Hair follicular keratinocyte (primary cell): ENCODE results near the gene TTC5. TPM values are rescaled to one million over a fixed set of nuclear protein-coding genes. Genes with fewer than 3 reads are reported as not detected.

ENCODE experiments used
- total RNA-seq: library from RNA; depleted of rRNA; stranded (reverse); fragments of >200 nt; gene quantifications from 2 replicates; pipeline ENCODE4 v1.2.3, GENCODE V29; 2015

Gene TTC5
- total RNA-seq, result 8.6 and 11.2 TPM in 2 replicates

GRCh38 chr14:20305265-20306078 is at the start of gene TTC5:
Gene TTC5, minus strand, starts transcription at chr14:20305951. Its CDS starts 14 bp downstream, at chr14:20305937.

GRCh38 chr14:20343092-20343861 is 37.5 kb upstream of the TTC5 start, which contains the start of gene PARP2:
Gene PARP2, plus strand, starts transcription at chr14:20343635. Its CDS starts 7 bp downstream, at chr14:20343642.

GRCh38 chr14:20332788-20333493 is 27.2 kb upstream of the TTC5 start, which contains the start of gene CCNB1IP1:
Gene CCNB1IP1, minus strand, starts transcription at chr14:20333279. Its CDS starts 16,756 bp downstream, at chr14:20316523.

Other genes starting within 250 kb of the TTC5 start
- not detected in 2 replicates for gene OR4L1, start 245.9 kb downstream of the TTC5 start, total RNA-seq
- gene OR4K17, start 195.2 kb downstream of the TTC5 start, total RNA-seq, result not detected in 2 replicates
- not detected in 2 replicates for gene OR4N5, start 167.1 kb downstream of the TTC5 start, total RNA-seq
- gene OR11G2, start 115.1 kb downstream of the TTC5 start, total RNA-seq, result not detected in 2 replicates
- not detected in 2 replicates for gene OR11H6, start 82.2 kb downstream of the TTC5 start, total RNA-seq
- not detected in 2 replicates for gene OR11H7, start 77.0 kb downstream of the TTC5 start, total RNA-seq
- not detected in 2 replicates for gene OR11H4, start 66.7 kb downstream of the TTC5 start, total RNA-seq
- 63.8 and 83.6 TPM in 2 replicates for gene CCNB1IP1, start 27.3 kb upstream of the TTC5 start, total RNA-seq
- gene PARP2, start 37.7 kb upstream of the TTC5 start, total RNA-seq, result 11.9 and 13.7 TPM in 2 replicates
- 10.1 and 16.0 TPM in 2 replicates for gene TEP1, start 107.5 kb upstream of the TTC5 start, total RNA-seq
- gene KLHL33, start 130.2 kb upstream of the TTC5 start, total RNA-seq, result not detected in 2 replicates
- 38.0 and 55.1 TPM in 2 replicates for gene OSGEP, start 148.9 kb upstream of the TTC5 start, total RNA-seq
- 136 and 200 TPM in 2 replicates for gene APEX1, start 149.3 kb upstream of the TTC5 start, total RNA-seq
- gene PIP4P1, start 155.5 kb upstream of the TTC5 start, total RNA-seq, result 12.1 and 12.2 TPM in 2 replicates
- gene PNP, start 163.5 kb upstream of the TTC5 start, total RNA-seq, result 192 and 219 TPM in 2 replicates
- not detected in 2 replicates for gene RNASE10, start 199.6 kb upstream of the TTC5 start, total RNA-seq